Stimulated activated CD4-positive, alpha-beta T cell treated with anti-CD3 and anti-CD28 coated beads, Interleukin-12 subunit alpha, Interleukin-12 subunit beta, amount 100 ng/mL, for 4 hours (primary cell): Measurements from ENCODE around the gene CTAGE15.
A peak's percentile ranks its signal among the peaks of the same experiment; 100 is the strongest.
"Not testable (repeated sequence)": the region's sequence is repeated elsewhere in the genome, so short reads cannot be mapped to it uniquely, and the experiment has no call there.

Source experiments
- DNase-seq: peaks from one replicate; pipeline ENCODE4 v3.0.0-alpha.2; 2020

CTAGE15 gene, protein sequence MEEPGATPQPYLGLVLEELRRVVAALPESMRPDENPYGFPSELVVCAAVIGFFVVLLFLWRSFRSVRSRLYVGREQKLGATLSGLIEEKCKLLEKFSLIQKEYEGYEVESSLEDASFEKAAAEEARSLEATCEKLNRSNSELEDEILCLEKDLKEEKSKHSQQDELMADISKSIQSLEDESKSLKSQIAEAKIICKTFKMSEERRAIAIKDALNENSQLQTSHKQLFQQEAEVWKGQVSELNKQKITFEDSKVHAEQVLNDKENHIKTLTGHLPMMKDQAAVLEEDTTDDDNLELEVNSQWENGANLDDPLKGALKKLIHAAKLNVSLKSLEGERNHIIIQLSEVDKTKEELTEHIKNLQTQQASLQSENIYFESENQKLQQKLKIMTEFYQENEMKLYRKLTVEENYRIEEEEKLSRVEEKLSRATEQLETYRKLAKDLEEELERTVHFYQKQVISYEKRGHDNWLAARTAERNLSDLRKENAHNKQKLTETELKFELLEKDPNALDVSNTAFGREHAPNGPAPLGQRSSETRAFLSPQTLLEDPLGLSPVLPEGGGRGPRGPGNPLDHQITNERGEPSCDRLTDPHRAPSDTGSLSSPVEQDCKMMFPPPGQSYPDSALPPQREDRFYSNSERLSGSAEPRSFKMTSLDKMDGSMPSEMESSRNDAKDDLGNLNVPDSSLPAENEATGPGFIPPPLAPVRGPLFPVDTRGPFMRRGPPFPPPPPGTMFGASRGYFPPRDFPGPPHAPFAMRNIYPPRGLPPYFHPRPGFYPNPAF

DNA sequence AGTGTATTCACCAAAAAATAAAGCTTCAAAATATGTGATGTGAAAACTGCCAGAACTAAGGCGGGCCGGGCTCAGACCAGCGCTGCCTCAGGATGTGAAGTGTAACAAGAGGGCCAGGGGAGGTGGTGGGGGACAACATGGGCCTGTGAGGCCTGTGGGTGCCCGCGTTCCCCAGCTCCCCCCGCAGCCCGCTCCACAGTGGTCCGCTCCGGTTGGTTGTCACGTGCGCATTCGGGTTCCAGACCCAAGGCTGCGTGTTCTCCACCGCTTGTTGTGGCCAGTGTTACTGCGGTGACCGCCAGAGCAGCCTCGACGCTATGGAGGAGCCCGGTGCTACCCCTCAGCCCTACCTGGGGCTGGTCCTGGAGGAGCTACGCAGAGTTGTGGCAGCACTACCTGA is at the start of gene CTAGE15:
Gene CTAGE15, plus strand, starts transcription at position 301 of the 400 bp plus-strand sequence. Its CDS starts 17 bp downstream, at position 318.
- DNase-seq: not testable (repeated sequence)

DNA sequence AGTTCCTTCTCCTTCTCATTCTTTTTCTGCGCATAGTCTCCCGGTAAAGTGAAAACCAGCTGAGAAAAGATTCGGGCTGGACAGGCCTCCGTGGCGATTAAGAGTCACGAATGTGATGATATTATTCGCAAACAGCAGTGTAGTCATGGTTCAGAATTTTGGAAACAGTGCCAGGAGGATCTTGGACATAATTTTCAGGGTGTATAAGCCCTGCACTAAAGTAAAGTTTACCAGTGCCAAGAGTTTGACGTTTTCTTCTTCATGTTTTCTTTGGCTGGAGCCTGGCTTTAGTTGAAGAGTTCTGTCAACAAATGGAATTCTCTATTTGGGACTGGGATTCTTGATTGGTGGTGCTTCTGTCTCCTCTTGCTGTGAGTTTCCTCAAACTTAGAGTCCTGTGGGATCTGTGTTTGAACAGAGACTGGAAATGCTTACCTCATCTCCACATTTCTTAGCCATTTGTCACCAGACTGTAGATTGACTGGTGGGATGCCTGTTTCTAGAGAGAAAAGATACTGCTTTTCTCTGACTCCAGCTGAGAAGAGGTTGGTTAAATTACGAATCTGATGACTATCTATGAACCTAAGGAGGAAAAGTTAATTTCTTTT is 49.2 kb upstream of the CTAGE15 start:
- not testable (repeated sequence) for DNase-seq

DNA sequence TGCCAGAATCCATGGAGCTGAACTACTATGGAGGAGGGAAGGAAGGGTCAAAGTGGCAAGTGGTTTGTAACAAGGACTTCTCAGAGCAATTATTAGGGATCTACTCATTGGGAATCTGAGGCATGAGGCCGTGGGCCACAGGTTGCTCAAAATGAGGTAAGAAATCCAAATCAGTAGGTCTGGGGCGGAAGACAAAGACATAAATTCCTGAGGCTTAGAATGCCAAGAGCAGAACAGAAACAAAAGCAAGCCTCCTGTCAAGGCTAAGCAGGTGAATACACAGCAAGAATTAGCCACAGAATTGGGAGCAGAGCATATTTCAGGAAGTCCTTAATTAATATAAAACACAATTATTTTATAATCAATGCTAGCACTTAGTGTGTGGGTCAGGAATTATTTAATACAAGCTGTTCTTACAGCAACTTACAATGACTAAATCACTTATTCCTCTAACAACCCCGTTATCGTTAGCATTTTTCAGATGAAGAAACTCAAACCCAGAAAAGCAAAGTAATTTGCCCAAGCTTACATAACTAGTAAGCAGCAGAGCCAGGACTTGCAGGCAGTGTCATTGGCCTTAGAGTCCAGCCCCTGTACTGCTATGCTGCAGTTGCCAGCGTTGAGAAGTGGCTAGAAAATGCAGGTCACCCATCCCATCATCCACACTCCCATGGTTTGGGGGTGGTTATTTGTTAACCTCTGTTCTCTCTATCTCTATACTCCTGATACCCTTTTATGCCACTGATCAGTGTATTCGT is 40.3 kb upstream of the CTAGE15 start:
- DNase-seq: not testable (repeated sequence)

DNA sequence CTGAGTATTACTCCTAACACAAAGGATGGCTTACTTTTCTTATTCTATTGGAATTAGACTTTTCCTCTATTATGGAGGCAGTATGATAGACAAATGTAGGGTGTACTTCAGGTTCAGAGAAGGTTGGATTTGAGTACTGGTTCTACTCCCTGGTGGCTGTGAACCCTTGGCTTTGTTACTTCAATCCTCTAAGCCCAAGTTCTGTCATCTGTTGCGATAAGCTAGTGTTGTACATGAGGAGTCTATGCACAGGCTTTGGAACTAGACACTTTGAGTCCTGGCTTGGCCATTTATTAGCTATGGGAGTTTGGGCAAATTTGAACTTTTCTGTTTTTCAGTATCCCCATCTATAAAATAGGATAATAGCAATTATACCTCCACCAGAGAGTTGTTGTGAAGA is 39.7 kb upstream of the CTAGE15 start:
- not testable (repeated sequence) for DNase-seq

DNA sequence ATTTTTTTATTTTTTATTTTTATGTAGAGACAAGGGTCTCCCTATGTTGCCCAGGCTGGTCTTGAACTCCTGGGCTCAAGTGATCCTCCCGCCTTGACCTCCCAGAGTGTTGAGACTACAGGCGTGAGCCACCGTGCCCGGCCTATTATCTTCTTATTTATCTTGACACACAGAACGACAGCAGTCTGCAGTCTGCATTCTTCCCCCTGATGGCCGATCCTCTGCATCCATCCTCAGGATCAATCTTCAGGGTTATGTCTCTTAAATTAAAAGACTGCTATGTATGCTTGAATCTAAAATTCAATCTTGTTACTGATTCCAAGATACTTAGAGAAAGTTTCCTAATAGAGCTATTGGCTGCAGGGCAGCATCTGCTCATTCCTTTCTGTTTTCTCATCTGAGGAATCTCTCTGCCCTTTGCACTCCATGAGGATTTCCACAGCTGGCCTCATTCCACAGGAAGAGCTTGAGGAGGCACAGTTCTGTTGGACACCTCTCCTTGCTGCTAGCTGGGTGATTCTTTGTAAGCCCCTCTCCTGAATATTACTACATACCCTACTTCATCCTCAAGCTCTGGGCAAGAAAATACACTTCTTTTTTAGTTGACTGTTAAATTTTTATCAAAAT is 38.3 kb upstream of the CTAGE15 start:
- not testable (repeated sequence) for DNase-seq

DNA sequence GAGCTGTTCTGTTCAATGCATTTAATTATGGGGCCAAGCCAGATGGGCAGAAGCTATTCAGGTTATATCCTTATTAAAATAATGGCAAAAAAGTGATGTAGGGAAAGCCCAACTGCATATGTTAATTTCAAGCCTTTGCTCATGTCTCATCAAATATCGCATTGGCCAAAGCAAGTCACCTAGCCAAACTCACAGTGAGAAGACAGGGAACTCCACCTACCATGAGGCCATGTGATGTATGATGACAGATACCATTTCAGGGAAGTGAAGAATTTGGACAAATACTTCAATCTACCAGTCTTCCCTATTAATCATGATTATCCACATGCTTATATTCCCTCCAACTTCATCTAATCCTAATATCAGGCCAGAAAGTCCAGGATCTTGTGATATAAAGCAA is 35.2 kb upstream of the CTAGE15 start:
- DNase-seq: not testable (repeated sequence)

DNA sequence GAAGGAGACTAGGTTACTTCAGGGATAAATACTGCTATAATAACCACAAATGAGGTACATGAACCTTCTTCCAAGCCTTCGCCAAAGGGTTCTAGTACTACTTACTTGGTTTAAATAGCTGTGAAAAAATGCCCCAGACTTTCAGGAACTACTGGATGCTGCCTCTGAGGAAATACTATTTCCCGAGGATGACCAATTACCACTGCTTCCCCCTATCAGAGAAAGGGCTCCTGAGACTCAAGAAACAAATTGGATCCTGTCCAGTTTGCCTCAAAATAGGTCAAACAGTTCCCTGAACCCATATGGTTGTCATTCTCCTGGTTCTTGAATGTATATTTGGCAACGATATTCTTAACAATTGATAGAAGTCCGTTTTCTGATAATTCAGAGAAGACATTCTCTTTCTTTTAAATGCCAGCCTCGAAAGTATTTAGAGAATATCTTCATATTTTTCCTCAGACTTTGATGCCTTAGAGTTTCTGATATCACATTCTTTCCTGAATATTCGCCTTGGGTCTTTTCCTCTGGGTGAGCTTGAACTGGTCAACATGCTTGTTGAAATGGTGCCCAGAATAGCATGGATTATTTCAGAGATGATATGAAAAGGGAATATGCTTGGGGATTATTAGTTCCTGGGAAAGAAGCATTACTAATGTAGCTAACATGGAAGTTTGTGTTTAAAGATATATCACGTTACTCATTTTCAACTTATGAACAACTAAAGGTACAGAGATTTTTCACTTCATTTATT is 28.1 kb upstream of the CTAGE15 start:
- not testable (repeated sequence) for DNase-seq

DNA sequence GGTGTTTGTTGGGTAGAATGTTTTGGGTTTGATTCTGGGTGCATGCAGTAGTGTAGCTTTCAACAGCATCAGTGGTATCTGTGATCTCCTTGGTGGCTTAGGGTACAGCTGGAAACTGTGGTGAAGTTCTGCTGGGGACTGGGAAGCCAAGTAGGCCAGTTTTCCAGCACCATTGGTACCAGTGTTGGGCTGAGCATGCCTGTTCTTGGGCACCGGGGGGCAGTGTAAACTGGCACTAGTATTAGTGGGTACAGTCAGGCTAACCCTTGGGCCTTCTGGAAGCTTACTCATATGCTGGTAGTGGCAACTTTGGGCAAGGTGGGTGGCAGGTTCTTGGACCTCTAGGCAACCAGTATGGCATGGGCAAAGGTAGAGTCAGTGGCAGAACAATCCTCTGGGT is 15.6 kb upstream of the CTAGE15 start:
- not testable (repeated sequence) for DNase-seq

DNA sequence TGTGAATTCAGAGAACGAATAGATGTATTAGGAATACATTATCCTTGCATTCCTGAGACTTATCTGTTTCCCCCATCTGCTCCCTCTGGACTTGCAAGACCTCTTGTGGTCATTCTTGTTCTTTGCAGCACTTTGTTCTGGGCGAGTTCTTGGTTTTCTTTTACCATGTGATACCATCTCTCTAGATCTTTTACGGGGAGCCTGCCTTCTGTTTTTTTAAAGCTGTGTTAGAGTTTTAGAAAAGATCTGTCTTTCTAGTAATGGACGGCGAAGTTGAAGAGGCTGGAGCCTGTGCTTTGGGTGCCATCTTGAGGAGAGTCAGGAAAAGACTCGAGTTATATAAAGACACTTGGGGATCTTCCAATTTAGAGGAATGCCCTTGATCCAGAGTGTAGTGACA is 8.3 kb upstream of the CTAGE15 start:
- not testable (repeated sequence) for DNase-seq

DNA sequence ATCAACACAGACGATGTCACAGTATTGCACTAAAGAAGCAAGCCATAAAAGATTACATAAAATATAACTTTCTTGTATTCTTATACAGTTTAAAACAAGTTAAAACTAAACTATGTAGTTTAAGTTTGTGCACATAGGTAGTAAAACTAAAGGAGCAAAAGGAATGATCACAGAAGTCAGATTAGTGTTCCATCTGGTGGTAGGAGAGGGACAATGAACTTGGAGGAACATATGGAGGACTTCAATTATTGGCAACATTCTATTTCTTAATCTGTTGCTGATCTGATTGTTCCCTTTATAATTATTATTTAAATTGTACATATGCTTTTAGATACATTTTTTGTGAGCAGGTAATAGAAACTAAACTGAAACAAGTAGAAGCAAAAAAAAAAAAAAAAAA is 5.6 kb upstream of the CTAGE15 start:
- not testable (repeated sequence) for DNase-seq

DNA sequence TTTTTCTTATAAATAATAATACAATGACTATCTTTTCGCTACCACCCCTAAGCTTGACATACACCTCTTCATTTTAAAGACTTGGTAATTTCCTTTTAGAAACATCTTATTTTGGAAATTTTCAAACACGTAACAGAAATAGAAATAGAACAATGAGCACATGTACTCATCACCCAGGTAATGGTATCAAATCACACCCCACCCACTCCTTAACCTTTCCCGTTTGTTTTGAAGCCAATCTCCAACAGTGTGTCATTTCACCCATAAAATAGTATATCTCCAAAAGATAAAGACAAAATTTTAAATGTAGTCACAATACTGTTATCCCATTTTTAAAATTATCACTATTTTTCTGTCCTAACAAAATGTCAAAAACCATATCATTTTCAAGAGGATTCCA is 16.6 kb downstream of the CTAGE15 start:
- DNase-seq: not testable (repeated sequence)

DNA sequence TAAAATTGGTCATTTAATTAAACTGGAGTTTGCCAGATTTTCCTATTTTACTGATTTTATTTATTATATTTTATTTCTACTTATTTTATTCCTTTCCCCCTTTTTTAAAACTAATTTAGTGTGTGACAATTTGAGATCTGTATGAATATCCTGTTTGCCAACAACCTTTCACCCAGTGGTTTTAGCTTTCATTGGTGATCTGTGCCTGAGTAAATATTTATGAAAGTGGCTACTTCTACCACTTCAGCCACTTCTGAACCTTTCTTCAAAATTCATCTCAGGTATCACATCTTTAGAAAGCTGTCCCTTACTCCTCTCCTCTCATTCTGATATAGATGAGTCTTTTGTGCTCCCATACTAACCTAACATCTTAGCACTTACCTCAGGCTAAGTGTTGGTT is 18.3 kb downstream of the CTAGE15 start:
- DNase-seq: not testable (repeated sequence)

DNA sequence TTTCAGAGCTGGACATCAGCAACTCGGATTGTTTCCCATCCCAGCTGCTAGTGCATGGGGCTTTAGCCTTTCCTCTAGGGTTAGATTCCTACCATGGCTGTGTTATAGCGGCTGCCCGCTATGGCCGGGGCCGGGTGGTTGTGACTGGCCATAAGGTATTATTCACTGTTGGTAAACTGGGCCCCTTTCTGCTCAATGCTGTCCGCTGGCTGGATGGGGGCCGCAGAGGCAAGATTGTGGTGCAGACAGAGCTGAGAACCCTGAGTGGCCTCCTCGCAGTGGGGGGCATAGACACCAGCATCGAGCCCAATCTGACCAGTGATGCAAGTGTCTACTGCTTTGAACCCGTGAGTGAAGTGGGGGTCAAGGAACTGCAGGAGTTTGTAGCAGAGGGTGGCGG is 26.5 kb downstream of the CTAGE15 start:
- DNase-seq: not testable (repeated sequence)

DNA sequence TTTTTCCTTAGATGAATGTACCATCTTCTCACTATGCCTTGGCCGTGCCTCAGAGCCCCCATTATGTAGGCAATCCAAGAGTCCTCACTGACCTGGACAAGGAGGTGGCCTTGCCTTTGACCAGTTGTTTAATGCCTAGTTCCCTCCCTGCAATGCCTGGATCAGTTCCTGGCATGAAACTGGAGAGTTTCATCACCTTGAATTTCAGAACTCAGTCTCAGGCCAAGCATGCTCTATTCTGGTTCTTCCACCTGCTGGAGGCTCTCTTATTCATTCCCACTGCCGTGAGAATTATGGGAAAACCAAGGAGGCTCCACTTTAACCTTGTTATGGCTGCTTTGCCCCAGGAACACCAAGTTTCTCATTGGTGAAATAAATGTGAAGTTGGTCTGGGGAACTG is 31.9 kb downstream of the CTAGE15 start:
- not testable (repeated sequence) for DNase-seq

DNA sequence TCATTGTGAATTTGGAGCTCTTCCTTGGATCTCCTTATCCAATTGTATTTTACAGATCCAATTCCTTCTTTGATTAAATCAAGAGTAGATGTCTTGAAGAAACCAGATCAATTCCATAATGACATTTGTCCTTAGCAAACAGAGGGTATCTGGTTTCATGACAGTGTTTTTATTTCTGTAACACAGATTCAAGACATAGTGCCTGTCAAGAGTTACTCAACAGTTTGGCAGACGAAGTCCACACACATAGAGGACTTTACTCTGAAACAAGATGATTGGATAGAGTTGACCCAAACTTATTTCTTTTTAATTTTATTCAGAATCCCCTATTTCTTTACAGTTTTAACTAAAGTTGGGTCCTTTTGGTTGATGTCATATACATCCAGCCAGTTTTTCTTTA is 34.5 kb downstream of the CTAGE15 start:
- not testable (repeated sequence) for DNase-seq

DNA sequence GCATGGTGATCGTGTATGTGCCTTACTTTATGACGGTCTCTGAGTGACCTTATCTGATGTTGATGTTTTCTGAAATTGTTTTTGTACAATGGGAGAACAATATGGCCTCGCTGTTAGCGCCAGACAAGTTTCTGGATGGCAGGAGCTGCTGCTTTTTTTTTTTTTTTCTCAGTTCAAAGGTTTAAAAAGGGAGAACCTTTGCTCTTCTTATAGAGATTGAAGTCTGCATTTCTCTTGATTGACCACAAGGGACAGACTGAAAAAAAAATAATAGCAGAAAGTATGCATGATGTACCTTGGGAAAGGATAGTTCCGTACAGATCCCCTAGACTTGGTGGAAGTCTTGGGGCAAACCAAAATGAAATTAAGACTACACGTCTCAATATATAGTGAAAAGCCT is 43.9 kb downstream of the CTAGE15 start:
- not testable (repeated sequence) for DNase-seq

DNA sequence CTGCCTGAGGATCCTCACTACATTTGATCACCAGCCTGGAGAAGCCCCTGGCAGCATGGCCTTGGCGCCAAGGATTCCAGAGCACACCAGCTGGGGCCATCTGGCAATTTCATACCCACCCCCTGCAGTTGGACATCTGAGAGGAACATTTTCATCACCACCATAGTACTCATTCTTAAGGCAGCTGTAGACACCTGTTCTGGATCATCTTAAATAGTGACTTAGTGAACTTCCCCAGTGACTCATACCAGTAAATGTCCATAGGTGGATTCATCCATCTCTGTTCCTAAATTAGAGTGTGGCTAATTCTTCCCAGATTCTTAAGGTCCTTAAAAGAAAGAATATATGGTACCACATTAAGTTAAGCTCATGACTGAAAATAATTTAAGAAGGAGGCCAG is 45.6 kb downstream of the CTAGE15 start:
- DNase-seq: not testable (repeated sequence)

DNA sequence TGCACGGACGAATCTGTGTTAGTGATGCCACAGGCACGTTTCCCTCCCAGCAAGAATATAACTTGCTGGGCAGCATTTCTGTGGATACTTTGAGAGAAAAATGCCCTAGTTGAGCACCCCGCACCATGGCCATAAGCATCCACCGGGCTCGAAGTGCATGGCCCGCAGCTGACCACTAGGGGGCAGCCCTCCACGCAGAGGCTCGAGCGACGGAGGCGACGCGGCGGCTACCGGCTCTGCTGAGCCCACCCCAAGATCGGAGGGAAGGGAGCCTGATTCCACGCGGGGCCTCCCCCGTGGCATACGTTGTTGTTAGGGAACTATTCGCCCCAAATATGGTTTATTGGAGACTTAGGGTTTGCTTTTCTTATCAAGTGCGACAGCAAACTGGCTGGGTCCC is 48.5 kb downstream of the CTAGE15 start:
- not testable (repeated sequence) for DNase-seq

DNA sequence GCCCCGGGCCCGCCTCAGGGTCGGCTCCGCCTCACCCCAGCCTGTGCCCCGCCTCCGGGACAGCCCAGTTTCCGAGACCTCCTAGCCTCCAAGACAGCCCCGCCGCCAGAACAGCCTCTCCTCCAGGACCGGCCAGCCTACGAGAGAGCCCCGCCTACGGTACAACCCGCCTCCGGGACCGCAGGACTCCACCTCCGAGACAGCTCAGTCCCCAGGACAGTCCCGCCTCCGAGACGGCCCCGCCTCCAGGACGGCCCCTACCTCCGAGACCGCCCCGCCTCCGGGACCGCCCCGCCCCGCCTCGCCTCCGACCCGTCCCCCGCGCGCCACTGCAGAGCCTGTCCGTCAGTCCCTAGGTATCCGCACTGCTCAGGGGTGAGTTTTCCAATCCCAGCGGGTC is 49.0 kb downstream of the CTAGE15 start, which contains the start of gene TCAF2:
Gene TCAF2, plus strand, starts transcription at position 329 of the 400 bp plus-strand sequence.
- peak; percentile 61 for DNase-seq

DNA sequence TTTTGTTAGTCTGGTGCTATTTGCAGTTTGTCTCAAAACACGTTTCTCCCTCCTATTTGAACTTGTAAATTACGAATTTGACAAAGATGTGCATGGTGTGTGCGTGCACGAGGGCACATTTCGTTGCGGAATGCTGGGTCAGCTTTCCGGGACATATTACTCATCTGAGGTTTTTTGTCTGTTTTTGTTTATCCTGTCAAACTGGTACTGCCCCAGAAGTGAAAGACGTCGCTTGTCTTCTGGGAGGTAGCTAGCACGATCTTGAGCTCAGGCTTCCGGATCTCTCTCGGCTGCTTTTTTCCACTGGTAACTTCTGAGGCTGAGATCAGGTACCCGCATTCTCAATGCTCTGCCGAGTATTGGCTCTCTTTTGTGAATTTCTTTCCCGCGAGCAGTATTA is 49.6 kb downstream of the CTAGE15 start:
- not testable (repeated sequence) for DNase-seq

DNA sequence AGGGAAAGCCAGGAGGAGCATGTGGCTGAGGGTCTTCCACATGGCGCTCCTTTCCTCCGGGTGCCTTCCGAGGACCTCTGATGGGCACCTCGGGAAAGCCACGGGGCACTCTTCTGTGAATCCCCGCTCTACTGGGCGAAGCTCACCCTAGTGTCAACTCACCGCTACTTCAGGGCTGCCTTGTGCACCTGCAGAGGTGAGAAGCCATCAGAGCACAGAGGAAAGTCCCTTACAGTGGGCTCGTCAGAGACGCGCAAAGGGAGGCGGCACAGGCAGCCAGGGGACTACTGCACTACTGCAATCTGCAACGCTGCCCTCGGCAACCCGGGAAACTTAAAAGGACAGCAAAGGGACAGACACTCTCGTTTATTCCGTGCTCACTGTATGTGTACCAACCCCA is 50.5 kb downstream of the CTAGE15 start:
- not testable (repeated sequence) for DNase-seq
